Endothelial cell of umbilical vein (primary cell): ENCODE data around the gene CLEC7A. TPM values are rescaled to one million over a fixed set of nuclear protein-coding genes. Genes with fewer than 3 reads are reported as not detected.

Source experiments
- BruUV-seq: library from RNA; stranded (reverse); fragments of 400-500 nt; replicated peaks from 2 replicates; lab custom pipeline; 2021; lab: Mats Ljungman, UMichigan
- CTCF ChIA-PET: fragments of 300-600, 350-600 bp; sonication (Branson Sonifier 250); formaldehyde crosslinking; loops from one replicate; lab custom pipeline; 2021; ENCODE audit warnings: antibody characterized with exemption, inconsistent platforms; lab: Charles Lee
- POLR2A ChIA-PET: fragments of 300-600, 350-600 bp; sonication (Branson Sonifier 250); formaldehyde crosslinking; loops from one replicate; lab custom pipeline; 2021; ENCODE audit warnings: antibody characterized with exemption, inconsistent platforms; lab: Charles Lee
- DNase-seq: peaks from one replicate; pipeline ENCODE4 v3.0.0-alpha.2; 2011; ENCODE audit warnings: low read depth, low spot score
- FAIRE-seq: peaks from 2 replicates; lab custom pipeline; 2011; peaks lifted over from hg19 to GRCh38; lab: Jason Lieb, UNC
- H2AFZ ChIP-seq: 2 replicates; pipeline ENCODE4 v1.6.0; 2012; ENCODE audit warnings: low read depth, low read length, control low read depth, inconsistent platforms
- H3K27ac ChIP-seq: 2 replicates; pipeline ENCODE4 v1.5.1; 2011; ENCODE audit warnings: low read depth, mild to moderate bottlenecking, control low read depth, low read length, moderate library complexity; ENCODE audit not compliant: insufficient read depth
- H3K27me3 ChIP-seq, 2 experiments: 2 replicates each; pipeline versions ENCODE4 v1.6.0 to v1.6.1; 2011; ENCODE audit warnings: low read length in 2 of 2, mixed read lengths in 1 of 2; ENCODE audit not compliant: control insufficient read depth in 2 of 2, insufficient read depth in 2 of 2
- H3K36me3 ChIP-seq, 2 experiments: 2 replicates in 1 of 2; 3 replicates in 1 of 2; pipeline ENCODE4 v1.5.1; 2011; ENCODE audit warnings: low read length in 2 of 2, mild to moderate bottlenecking in 1 of 2, moderate library complexity in 1 of 2; ENCODE audit not compliant: control insufficient read depth in 2 of 2, insufficient read depth in 2 of 2; ENCODE audit errors: extremely low read depth in 1 of 2
- H3K4me1 ChIP-seq: 3 replicates; pipeline ENCODE4 v1.5.1; 2011; ENCODE audit warnings: mild to moderate bottlenecking, low read length; ENCODE audit not compliant: control insufficient read depth, insufficient read depth; ENCODE audit errors: extremely low read depth
- H3K4me2 ChIP-seq: 2 replicates; pipeline ENCODE4 v1.6.1; 2011; ENCODE audit warnings: low read length, control low read depth, mixed read lengths; ENCODE audit not compliant: insufficient read depth
- H3K4me3 ChIP-seq, 3 experiments: fragments of 200-600 bp in 1 of 3; sonication (generic), shearing (Covaris generic) in 1 of 3; replicated peaks in 1 of 3; 2 replicates each; pipeline ENCODE4 v1.5.1; 2011 to 2016; ENCODE audit warnings: control low read depth in 3 of 3, low read length in 3 of 3, mild to moderate bottlenecking in 2 of 3, inconsistent platforms in 1 of 3, low read depth in 1 of 3, moderate library complexity in 1 of 3; ENCODE audit not compliant: insufficient read depth in 1 of 3
- H3K79me2 ChIP-seq: 2 replicates; pipeline ENCODE4 v1.6.0; 2012; ENCODE audit warnings: low read length, inconsistent platforms; ENCODE audit not compliant: control insufficient read depth, insufficient read depth
- H3K9ac ChIP-seq: replicated peaks from 2 replicates; pipeline ENCODE3; 2011; ENCODE audit warnings: low read length, control low read depth; ENCODE audit not compliant: insufficient read depth; ENCODE audit errors: extremely low read depth
- H3K9me1 ChIP-seq: replicated peaks from 3 replicates; pipeline ENCODE4 v1.6.0; 2011; ENCODE audit warnings: mild to moderate bottlenecking, low read length; ENCODE audit not compliant: control insufficient read depth, insufficient read depth; ENCODE audit errors: extremely low read depth
- H3K9me3 ChIP-seq: replicated peaks from 2 replicates; pipeline ENCODE4 v1.5.1; 2012; ENCODE audit warnings: low read length, inconsistent platforms; ENCODE audit not compliant: control insufficient read depth, insufficient read depth
- H4K20me1 ChIP-seq: replicated peaks from 2 replicates; pipeline ENCODE3; 2011; ENCODE audit warnings: mild to moderate bottlenecking, low read length; ENCODE audit not compliant: control insufficient read depth, insufficient read depth; ENCODE audit errors: extremely low read depth
- EZH2 ChIP-seq: IDR thresholded peaks from 2 replicates; pipeline ENCODE4 v1.6.1; 2012; ENCODE audit warnings: borderline replicate concordance, low read depth, mild to moderate bottlenecking, moderate library complexity, low read length, inconsistent platforms; ENCODE audit not compliant: severe bottlenecking
- FOS ChIP-seq: IDR thresholded peaks from 2 replicates; pipeline ENCODE4 v1.6.1; 2011; ENCODE audit warnings: mild to moderate bottlenecking, low read length, moderate library complexity, borderline replicate concordance; ENCODE audit not compliant: insufficient read depth
- GATA2 ChIP-seq: IDR thresholded peaks from 2 replicates; pipeline ENCODE4 v1.7.0; 2011; ENCODE audit warnings: low read depth, mild to moderate bottlenecking, moderate library complexity, mixed read lengths, low read length; ENCODE audit not compliant: insufficient read length, insufficient read depth
- JUN ChIP-seq: IDR thresholded peaks from 2 replicates; pipeline ENCODE4 v1.6.1; 2011; ENCODE audit warnings: borderline replicate concordance, low read depth; ENCODE audit not compliant: insufficient read length, insufficient read depth
- MAX ChIP-seq: IDR thresholded peaks from 2 replicates; pipeline ENCODE4 v1.6.1; 2011; ENCODE audit not compliant: insufficient read depth, insufficient read length
- MYC ChIP-seq: IDR thresholded peaks from one replicate; pipeline ENCODE4 v1.6.1; 2011; ENCODE audit warnings: mild to moderate bottlenecking, low read depth, low read length
- POLR2A ChIP-seq: IDR thresholded peaks from 2 replicates; pipeline ENCODE4 v1.6.1; 2012; ENCODE audit warnings: low read depth, mild to moderate bottlenecking, control low read depth, low read length
- POLR2AphosphoS5 ChIP-seq: IDR thresholded peaks from 2 replicates; pipeline ENCODE4 v1.6.1; 2012; ENCODE audit warnings: low read depth, mild to moderate bottlenecking, control low read depth, low read length, moderate library complexity; ENCODE audit not compliant: insufficient read depth
- dilution Hi-C: fragments of 300-500 bp; cut with MboI; formaldehyde crosslinking; loops from one replicate; pipeline ENCODE4 v1.15.0; 2019; ENCODE audit warnings: low sequenced_read_pairs; ENCODE audit not compliant: extremely low pct_ligation_motif_present
- intact Hi-C: fragments of 100-400 bp; cut with micrococcal nuclease; formaldehyde crosslinking; loops from one replicate; pipeline ENCODE4 v1.10.0; 2022
- polyA plus RNA-seq, 4 experiments: library from polyadenylated mRNA; depleted of rRNA in 3 of 4; stranded (reverse) in 3 of 4; unstranded in 1 of 4; fragments of >200 nt; gene quantifications; 2 replicates each; pipeline versions ENCODE4 v1.2.1 to v1.2.3, GENCODE V29; 2011 to 2012; ENCODE audit warnings: missing spikeins in 1 of 4
- total RNA-seq: library from RNA; stranded (reverse); gene quantifications from 2 replicates; pipeline ENCODE4 v1.2.3, GENCODE V29; 2021

Gene CLEC7A
- total and polyA plus RNA-seq, 2 donors (not counting 3 experiments of a cell fraction or from before 2014, with no cell fraction given): not detected

GRCh38 chr12:10160617-10161385 lies 30.8 kb upstream of the CLEC7A start:
- H3K27me3 ChIP-seq: peaks cover 3 to 5% of the 10 kb centered on the region in 2 experiments
- H3K4me1 ChIP-seq: no peaks in the 10 kb centered on the region
- H3K9me3 ChIP-seq: no peaks in the 10 kb centered on the region
- dilution Hi-C loops (no loop called here), intact Hi-C loops (no loop called here)
- no peak overlapping the region for H3K27ac ChIP-seq
- no peak overlapping the region for H3K9ac ChIP-seq
- H3K4me3 ChIP-seq: no peak overlapping the region
- CTCF ChIA-PET: interaction anchor here (0.7 to 1.9 kb wide), 4 partner anchors 8 to 151 kb away, joined by 3 to 6 read pairs (median 3); no protein-coding TSS in a partner anchor
- no peak for DNase-seq
- H3K36me3 ChIP-seq: no peaks in the 10 kb centered on the region
- no peak overlapping the region for H3K4me2 ChIP-seq
- FAIRE-seq: no peak
- no peaks in the 10 kb centered on the region for H3K9me1 ChIP-seq
- no peaks in the 10 kb centered on the region for H4K20me1 ChIP-seq
- no peaks in the 10 kb centered on the region for H3K79me2 ChIP-seq
- no peak overlapping the region for H2AFZ ChIP-seq
- TF ChIP-seq MAX: no peak
- TF ChIP-seq JUN: no peak
- TF ChIP-seq POLR2A: no peak
- no peak for TF ChIP-seq MYC
- TF ChIP-seq POLR2AphosphoS5: no peak
- no peak for TF ChIP-seq EZH2
- no peak for TF ChIP-seq GATA2
- no peak for TF ChIP-seq FOS
- POLR2A ChIA-PET: no interaction called here
- no TSS peak for BruUV-seq
